Measurements from ENCODE around the gene BMP7. TPM values are rescaled to one million over a fixed set of nuclear protein-coding genes. Genes with fewer than 3 reads are reported as not detected.

Gene BMP7
- total and polyA plus RNA-seq, 9 of the 15 experiments (the other 6 are each of a cell fraction or from before 2014, with no cell fraction given): 0.18 TPM; not detected in 8

DNA sequence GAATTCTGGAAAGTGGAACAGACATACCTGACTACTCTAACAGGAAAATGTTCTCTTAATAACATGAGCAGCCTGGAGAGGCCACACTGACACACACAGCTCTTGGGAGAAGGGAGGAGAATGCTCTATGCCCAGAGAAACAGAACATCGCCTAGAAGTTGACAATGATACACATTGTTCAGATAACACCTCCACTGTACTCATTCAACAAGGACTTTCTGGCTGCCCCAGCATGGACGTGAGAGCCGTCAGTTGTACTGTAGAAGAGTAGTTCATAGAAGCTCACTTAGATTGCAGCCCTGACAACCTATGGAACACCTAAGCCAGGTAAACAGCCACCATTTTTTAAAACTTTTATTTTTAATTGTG, 28.9 kb downstream of the BMP7 start:
- Histone ChIP-seq H3K27ac (ENCODE audit: extremely low read depth, low read depth, low read length) (no peak overlapping the region), H3K4me3 (no peak overlapping the region), H3K27me3 (ENCODE audit: control insufficient read depth in 2 of 2, insufficient read depth in 2 of 2, low read length in 2 of 2) (peaks cover 0 to 34% of the 10 kb centered on the region in 2 experiments; a peak in 3 of 5 replicates), H3K36me3 (ENCODE audit: control insufficient read depth, insufficient read depth, low read length) (no peaks in the 10 kb centered on the region), H2AFZ (ENCODE audit: low read depth, low read length) (no peak overlapping the region), H3K9me3 (replicated peaks; ENCODE audit: control insufficient read depth, insufficient read depth, low read depth, low read length) (no peaks in the 10 kb centered on the region), H3K79me2 (ENCODE audit: control insufficient read depth, insufficient read depth, low read length) (no peaks in the 10 kb centered on the region), H3K9me1 (ENCODE audit: control insufficient read depth, insufficient read depth, low read length) (no peaks in the 10 kb centered on the region), H3K4me2 (ENCODE audit: insufficient read depth, low read length) (no peak overlapping the region), H3K4me1 (replicated peaks in 1 of 2; ENCODE audit: control insufficient read depth in 2 of 2, insufficient read depth in 2 of 2, low read length in 2 of 2) (no peaks in the 10 kb centered on the region), H4K20me1 (replicated peaks; ENCODE audit: control insufficient read depth, insufficient read depth, low read length) (no peaks in the 10 kb centered on the region), H3K9ac (ENCODE audit: insufficient read depth in 1 of 2, low read depth in 2 of 2, low read length in 2 of 2) (no peak overlapping the region)
- DNase-seq (ENCODE audit: extremely low read depth in 1 of 4, low spot score in 3 of 4) (no peak), ATAC-seq (no peak), FAIRE-seq (no peak)
- intact Hi-C loops (cut with micrococcal nuclease): no loop called here
- no TSS peak for BruUV-seq (replicated peaks)
- ChIA-PET POLR2A (interaction anchor here (1.3 kb wide), 1 partner anchor 22 kb away, joined by 3 read pairs; no protein-coding TSS in a partner anchor), CTCF (ENCODE audit: low intra/inter-chr PET ratio) (no interaction called here)
- TF ChIP-seq, protein P1, sequence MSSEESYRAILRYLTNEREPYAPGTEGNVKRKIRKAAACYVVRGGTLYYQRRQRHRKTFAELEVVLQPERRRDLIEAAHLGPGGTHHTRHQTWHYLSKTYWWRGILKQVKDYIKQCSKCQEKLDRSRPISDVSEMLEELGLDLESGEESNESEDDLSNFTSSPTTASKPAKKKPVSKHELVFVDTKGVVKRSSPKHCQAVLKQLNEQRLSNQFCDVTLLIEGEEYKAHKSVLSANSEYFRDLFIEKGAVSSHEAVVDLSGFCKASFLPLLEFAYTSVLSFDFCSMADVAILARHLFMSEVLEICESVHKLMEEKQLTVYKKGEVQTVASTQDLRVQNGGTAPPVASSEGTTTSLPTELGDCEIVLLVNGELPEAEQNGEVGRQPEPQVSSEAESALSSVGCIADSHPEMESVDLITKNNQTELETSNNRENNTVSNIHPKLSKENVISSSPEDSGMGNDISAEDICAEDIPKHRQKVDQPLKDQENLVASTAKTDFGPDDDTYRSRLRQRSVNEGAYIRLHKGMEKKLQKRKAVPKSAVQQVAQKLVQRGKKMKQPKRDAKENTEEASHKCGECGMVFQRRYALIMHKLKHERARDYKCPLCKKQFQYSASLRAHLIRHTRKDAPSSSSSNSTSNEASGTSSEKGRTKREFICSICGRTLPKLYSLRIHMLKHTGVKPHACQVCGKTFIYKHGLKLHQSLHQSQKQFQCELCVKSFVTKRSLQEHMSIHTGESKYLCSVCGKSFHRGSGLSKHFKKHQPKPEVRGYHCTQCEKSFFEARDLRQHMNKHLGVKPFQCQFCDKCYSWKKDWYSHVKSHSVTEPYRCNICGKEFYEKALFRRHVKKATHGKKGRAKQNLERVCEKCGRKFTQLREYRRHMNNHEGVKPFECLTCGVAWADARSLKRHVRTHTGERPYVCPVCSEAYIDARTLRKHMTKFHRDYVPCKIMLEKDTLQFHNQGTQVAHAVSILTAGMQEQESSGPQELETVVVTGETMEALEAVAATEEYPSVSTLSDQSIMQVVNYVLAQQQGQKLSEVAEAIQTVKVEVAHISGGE (CRISPR knock-in tag; IDR thresholded peaks at IDR 0.05): peak in 1 of 3 experiments; percentile 2; a peak in 1 of 6 replicates
- TF ChIP-seq SMAD4 (CRISPR knock-in tag; conservative IDR thresholded peaks at IDR 0.05): no peak
- 0% methylated on average over 3 of the region's 3 CpGs for WGBS (ENCODE audit: insufficient coverage, low coverage, missing lambda C conversion rate)
- in situ Hi-C loops (cut with MboI): no loop called here

All from K562 (cell line).